HCT116 (cell line): ENCODE measurements around the gene NRCAM. TPM values are rescaled to one million over a fixed set of nuclear protein-coding genes. Genes with fewer than 3 reads are reported as not detected.

Experiments
- ATAC-seq: fragments of 200-7000 bp; cut with Tn5 transposase; 2 replicates; pipeline ENCODE4 v1.9.1; 2020; ENCODE audit warnings: mild to moderate bottlenecking, moderate library complexity
- BruUV-seq: library from RNA; stranded (reverse); fragments of 400-500 nt; replicated peaks from 2 replicates; lab custom pipeline; 2021; lab: Mats Ljungman, UMichigan
- CTCF ChIA-PET: fragments of 300-600 bp; sonication (Branson Sonifier 250); formaldehyde crosslinking; loops from one replicate; lab custom pipeline; 2021; ENCODE audit warnings: antibody characterized with exemption; lab: Charles Lee
- POLR2A ChIA-PET: fragments of 300-600, 350-600 bp; sonication (Branson Sonifier 250); formaldehyde crosslinking; loops from one replicate; lab custom pipeline; 2021; ENCODE audit warnings: antibody characterized with exemption; lab: Charles Lee
- RAD21 ChIA-PET, 2 experiments: fragments of 300-600 bp; sonication (Branson Sonifier 250); formaldehyde crosslinking; loops; one replicate each; lab custom pipeline; 2023; ENCODE audit warnings: low total read pairs in 2 of 2; ENCODE audit not compliant: uncharacterized antibody in 2 of 2, unreplicated experiment in 2 of 2, low non-redundant PET in 1 of 2; lab: Charles Lee
- DNase-seq: peaks from one replicate; pipeline ENCODE4 v3.0.0-alpha.2; 2010; ENCODE audit warnings: low read depth, low spot score
- H2AFZ ChIP-seq: fragments of 200-600 bp; shearing (Covaris generic), sonication (generic); 2 replicates; pipeline ENCODE4 v1.6.1; 2017; ENCODE audit warnings: low read depth, mixed run types, mixed read lengths, antibody characterized with exemption, low read length; ENCODE audit not compliant: poor library complexity, severe bottlenecking
- H3K27ac ChIP-seq: 2 replicates; pipeline ENCODE4 v1.5.1; 2012; ENCODE audit warnings: low read depth, low read length
- H3K27me3 ChIP-seq: fragments of 200-600 bp; sonication (generic); 2 replicates; pipeline ENCODE4 v1.6.1; 2016; ENCODE audit warnings: mixed run types, low read length, mixed read lengths; ENCODE audit not compliant: insufficient read depth
- H3K36me3 ChIP-seq, 2 experiments: fragments of 200-500 bp in 1 of 2; fragments of 200-600 bp in 1 of 2; sonication (Bioruptor generic) in 1 of 2; sonication (generic) in 1 of 2; 2 replicates each; pipeline versions ENCODE4 v1.5.1 to v1.6.1; 2014 to 2016; ENCODE audit warnings: low read length in 2 of 2, inconsistent platforms in 1 of 2, mixed read lengths in 1 of 2, mixed run types in 1 of 2; ENCODE audit not compliant: insufficient read depth in 2 of 2, control insufficient read depth in 1 of 2
- H3K4me1 ChIP-seq, 2 experiments: fragments of 200-600 bp in 1 of 2; sonication (generic) in 1 of 2; 2 replicates each; pipeline versions ENCODE4 v1.5.1 to v1.6.1; 2012 to 2017; ENCODE audit warnings: low read length in 2 of 2, inconsistent platforms in 1 of 2, mild to moderate bottlenecking in 1 of 2, mixed read lengths in 1 of 2, mixed run types in 1 of 2, moderate library complexity in 1 of 2; ENCODE audit not compliant: insufficient read depth in 2 of 2, control insufficient read depth in 1 of 2
- H3K4me2 ChIP-seq: fragments of 200-600 bp; sonication (generic); 2 replicates; pipeline ENCODE4 v1.6.1; 2017; ENCODE audit warnings: mixed run types, low read length, mixed read lengths
- H3K4me3 ChIP-seq, 2 experiments: fragments of 200-600 bp in 1 of 2; sonication (generic) in 1 of 2; replicated peaks in 1 of 2; 2 replicates each; pipeline ENCODE4 v1.5.1; 2011 to 2016; ENCODE audit warnings: low read length in 2 of 2, control low read depth in 1 of 2, low read depth in 1 of 2, mild to moderate bottlenecking in 1 of 2, mixed read lengths in 1 of 2, mixed run types in 1 of 2
- H3K79me2 ChIP-seq: fragments of 200-600 bp; sonication (generic); 2 replicates; pipeline ENCODE4 v1.6.1; 2017; ENCODE audit warnings: mild to moderate bottlenecking, mixed run types, low read length, moderate library complexity, mixed read lengths; ENCODE audit not compliant: insufficient read depth
- H3K9ac ChIP-seq: fragments of 200-600 bp; sonication (generic); 2 replicates; pipeline ENCODE4 v1.6.1; 2016; ENCODE audit warnings: low read length, mixed read lengths
- H3K9me2 ChIP-seq: fragments of 200-600 bp; sonication (generic), shearing (Covaris generic); 2 replicates; pipeline ENCODE4 v1.6.1; 2017; ENCODE audit warnings: mixed run types, mild to moderate bottlenecking, moderate library complexity; ENCODE audit not compliant: insufficient read depth
- H3K9me3 ChIP-seq, 2 experiments: fragments of 200-500 bp in 1 of 2; fragments of 200-600 bp in 1 of 2; sonication (Bioruptor generic) in 1 of 2; sonication (generic) in 1 of 2; 2 replicates each; pipeline ENCODE4 v1.6.1; 2014 to 2017; ENCODE audit warnings: low read length in 2 of 2, mixed read lengths in 2 of 2, inconsistent platforms in 1 of 2, low read depth in 1 of 2, mild to moderate bottlenecking in 1 of 2, mixed run types in 1 of 2, moderate library complexity in 1 of 2; ENCODE audit not compliant: control insufficient read depth in 1 of 2, insufficient read depth in 1 of 2
- H4K20me1 ChIP-seq: fragments of 200-600 bp; sonication (generic), shearing (Covaris generic); 2 replicates; pipeline ENCODE4 v1.6.1; 2017; ENCODE audit warnings: mixed run types, mild to moderate bottlenecking, moderate library complexity; ENCODE audit not compliant: insufficient read depth
- ATF3 ChIP-seq: IDR thresholded peaks from 2 replicates; pipeline ENCODE4 v1.6.1; 2012
- EGR1 ChIP-seq: IDR thresholded peaks from 2 replicates; pipeline ENCODE4 v1.6.1; 2012; ENCODE audit warnings: low read depth
- ELF1 ChIP-seq: IDR thresholded peaks from 2 replicates; pipeline ENCODE4 v1.6.1; 2012; ENCODE audit warnings: low read depth, borderline replicate concordance
- EZH2 ChIP-seq: fragments of 200-600 bp; sonication (generic); IDR thresholded peaks from 2 replicates; pipeline ENCODE4 v1.6.1; 2017; ENCODE audit warnings: antibody characterized with exemption, mixed run types
- FOSL1 ChIP-seq: IDR thresholded peaks from 2 replicates; pipeline ENCODE4 v1.6.1; 2012; ENCODE audit warnings: low read depth
- POLR2A ChIP-seq: IDR thresholded peaks from 2 replicates; pipeline ENCODE4 v1.7.0; 2011; ENCODE audit warnings: borderline replicate concordance; ENCODE audit not compliant: insufficient read depth, insufficient read length; ENCODE audit errors: extremely low read depth
- RAD21 ChIP-seq: IDR thresholded peaks from 2 replicates; pipeline ENCODE4 v1.6.1; 2012; ENCODE audit warnings: low read depth, mild to moderate bottlenecking
- REST ChIP-seq: IDR thresholded peaks from 2 replicates; pipeline ENCODE4 v1.6.1; 2012; ENCODE audit warnings: low read depth
- SRF ChIP-seq: IDR thresholded peaks from 2 replicates; pipeline ENCODE4 v1.6.1; 2012; ENCODE audit warnings: low read depth
- TCF7L2 ChIP-seq: IDR thresholded peaks from 2 replicates; pipeline ENCODE4 v1.7.0; 2011; ENCODE audit warnings: borderline replicate concordance, inconsistent platforms; ENCODE audit not compliant: insufficient read depth, insufficient read length; ENCODE audit errors: extremely low read depth
- ZBTB33 ChIP-seq: IDR thresholded peaks from 2 replicates; pipeline ENCODE4 v1.6.1; 2011; ENCODE audit warnings: mild to moderate bottlenecking, low read length, moderate library complexity; ENCODE audit not compliant: insufficient replicate concordance; ENCODE audit errors: extremely low read depth
- ZFX ChIP-seq: fragments of 450-650 bp; IDR thresholded peaks from 2 replicates; pipeline ENCODE4 v1.6.1; 2017
- ZNF274 ChIP-seq: fragments of 200-500 bp; sonication (Bioruptor generic); IDR thresholded peaks from 2 replicates; pipeline ENCODE4 v1.6.1; 2014; ENCODE audit warnings: mild to moderate bottlenecking, low read depth, low read length, inconsistent platforms
- intact Hi-C: fragments of 100-400 bp; cut with micrococcal nuclease; formaldehyde crosslinking; loops from 2 replicates; pipeline ENCODE4 v1.10.0; 2022
- total RNA-seq: library from RNA; stranded (reverse); gene quantifications from one replicate; pipeline ENCODE4 v1.2.1, GENCODE V29; 2021; ENCODE audit not compliant: unreplicated experiment

The NRCAM gene
- total RNA-seq, 1 experiment from 2014 or later: 0.15 TPM

GRCh38 chr7:108248821-108249220 is 207.4 kb downstream of the NRCAM start:
- Histone ChIP-seq H2AFZ (no peak overlapping the region), H3K4me2 (no peak overlapping the region), H3K79me2 (no peaks in the 10 kb centered on the region), H3K4me3 (no peak overlapping the region), H3K27me3 (no peaks in the 10 kb centered on the region), H3K36me3 (no peaks in the 10 kb centered on the region), H3K9ac (no peak overlapping the region), H3K4me1 (peaks cover 11 to 19% of the 10 kb centered on the region in 2 experiments)
- BruUV-seq: no TSS peak
- intact Hi-C loops: no loop called here
- CTCF ChIA-PET: no interaction called here
- ATAC-seq: no peak
- TF ChIP-seq ELF1: no peak
- no peak for TF ChIP-seq POLR2A
- TF ChIP-seq EGR1: no peak
- no peak for TF ChIP-seq TCF7L2
- no peak for TF ChIP-seq ZBTB33
- TF ChIP-seq ZNF274: no peak
- no peak for TF ChIP-seq SRF
- no peak for TF ChIP-seq FOSL1
- TF ChIP-seq, all 23 proteins: peak for 0
- DNase-seq: no peak
- H3K9me3 ChIP-seq: no peaks in the 10 kb centered on the region
- no peaks in the 10 kb centered on the region for H4K20me1 ChIP-seq
- no peaks in the 10 kb centered on the region for H3K9me2 ChIP-seq
- POLR2A ChIA-PET: no interaction called here
- RAD21 ChIA-PET: no interaction called here
- H3K27ac ChIP-seq: no peak overlapping the region

GRCh38 chr7:108248418-108248817 is 207.8 kb downstream of the NRCAM start:
- no peaks in the 10 kb centered on the region for H3K9me2 ChIP-seq
- no TSS peak for BruUV-seq
- H4K20me1 ChIP-seq: no peaks in the 10 kb centered on the region
- H3K4me2 ChIP-seq: no peak overlapping the region
- H3K36me3 ChIP-seq: no peaks in the 10 kb centered on the region
- intact Hi-C loops: no loop called here
- no peak overlapping the region for H3K9ac ChIP-seq
- H3K27ac ChIP-seq: no peak overlapping the region
- no peaks in the 10 kb centered on the region for H3K27me3 ChIP-seq
- H2AFZ ChIP-seq: no peak overlapping the region
- DNase-seq (no peak), ATAC-seq (no peak)
- TF ChIP-seq POLR2A (no peak), ZFX (no peak), ATF3 (no peak), EZH2 (no peak), RAD21 (no peak), ELF1 (no peak), EGR1 (no peak), REST (no peak)
- H3K79me2 ChIP-seq: no peaks in the 10 kb centered on the region
- ChIA-PET RAD21 (no interaction called here), POLR2A (no interaction called here), CTCF (no interaction called here)
- H3K9me3 ChIP-seq: no peaks in the 10 kb centered on the region
- no peak overlapping the region for H3K4me3 ChIP-seq
- peaks cover 11 to 19% of the 10 kb centered on the region in 2 experiments for H3K4me1 ChIP-seq
